ENCODE results near the gene SEC24C. TPM values are rescaled to one million over a fixed set of nuclear protein-coding genes. Genes with fewer than 3 reads are reported as not detected.
"Not testable (repeated sequence)": the region's sequence is repeated elsewhere in the genome, so short reads cannot be mapped to it uniquely, and the experiment has no call there.

SEC24C gene
- total RNA-seq, 1 donor from 2014 or later = 72.5 TPM

- no peak for DNase-seq (ENCODE audit: low read depth, low spot score)
Observed at GRCh38 chr10:73769396-73769795, 25.2 kb downstream of the SEC24C start.

DNA sequence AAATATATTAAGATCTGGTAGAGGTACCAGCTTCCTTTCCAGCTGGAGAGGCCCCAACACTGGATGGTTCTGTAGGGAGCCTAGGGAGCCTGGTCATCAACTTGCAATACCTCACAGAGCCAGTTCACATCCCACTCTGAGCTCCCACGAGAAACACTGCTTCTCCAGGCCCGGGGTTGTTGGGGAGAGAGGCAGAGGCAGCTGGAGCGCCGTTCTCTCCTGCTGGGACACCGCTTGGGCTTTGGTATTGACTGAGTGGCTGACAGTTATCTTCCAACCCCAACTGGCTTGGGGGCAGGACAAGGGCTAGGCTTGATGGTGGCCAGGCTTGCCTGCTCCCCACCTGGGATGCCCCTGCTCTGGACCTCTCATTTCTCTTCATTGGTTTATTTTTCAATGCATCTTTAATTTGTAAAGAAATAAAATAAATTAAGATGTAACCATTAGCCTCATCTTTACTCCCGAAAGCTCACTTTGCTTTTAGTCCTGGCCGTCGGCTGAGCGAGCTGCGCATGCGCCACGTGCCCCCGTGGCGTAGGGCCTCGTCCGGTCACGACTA lies 27.6 kb downstream of the SEC24C start:
- DNase-seq (ENCODE audit: low read depth, low spot score) = no peak

DNA sequence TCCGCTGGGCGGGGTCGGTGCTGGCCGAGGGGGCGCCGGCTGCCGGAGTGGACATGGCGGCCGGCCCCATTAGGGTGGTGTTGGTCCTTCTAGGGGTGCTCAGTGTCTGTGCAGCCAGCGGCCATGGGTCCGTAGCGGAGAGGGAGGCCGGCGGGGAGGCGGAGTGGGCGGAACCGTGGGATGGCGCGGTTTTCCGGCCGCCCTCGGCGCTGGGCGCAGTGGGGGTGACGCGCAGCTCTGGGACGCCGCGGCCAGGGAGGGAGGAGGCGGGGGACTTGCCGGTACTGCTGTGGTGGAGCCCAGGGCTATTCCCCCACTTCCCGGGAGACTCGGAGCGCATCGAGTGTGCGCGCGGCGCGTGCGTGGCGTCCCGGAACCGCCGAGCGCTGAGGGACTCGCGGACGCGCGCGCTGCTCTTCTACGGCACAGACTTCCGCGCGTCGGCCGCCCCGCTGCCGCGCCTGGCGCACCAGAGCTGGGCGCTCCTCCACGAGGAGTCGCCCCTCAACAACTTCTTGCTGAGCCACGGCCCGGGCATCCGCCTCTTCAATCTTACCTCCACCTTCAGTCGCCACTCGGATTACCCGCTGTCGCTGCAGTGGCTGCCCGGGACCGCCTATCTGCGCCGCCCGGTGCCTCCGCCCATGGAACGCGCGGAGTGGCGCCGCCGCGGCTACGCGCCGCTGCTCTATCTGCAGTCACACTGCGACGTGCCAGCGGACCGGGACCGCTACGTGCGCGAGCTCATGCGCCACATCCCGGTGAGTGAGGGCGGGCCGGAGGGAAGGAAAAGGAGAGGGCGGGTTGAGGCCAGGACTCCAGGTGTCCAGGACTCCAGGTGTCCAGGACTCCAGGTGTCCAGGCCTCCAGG lies 28.3 kb downstream of the SEC24C start:
- no peak for DNase-seq (ENCODE audit: low read depth, low spot score)

- DNase-seq (ENCODE audit: low read depth, low spot score) = no peak
Observed at GRCh38 chr10:73773152-73773879, 29.1 kb downstream of the SEC24C start.

- no peak for DNase-seq (ENCODE audit: low read depth, low spot score)
Observed at GRCh38 chr10:73774637-73775036, 30.5 kb downstream of the SEC24C start.

GRCh38 chr10:73779018-73779417 lies 34.8 kb downstream of the SEC24C start:
- no peak for DNase-seq (ENCODE audit: low read depth, low spot score)

GRCh38 chr10:73779539-73780197 lies 35.5 kb downstream of the SEC24C start:
- DNase-seq (ENCODE audit: low read depth, low spot score) = no peak

DNA sequence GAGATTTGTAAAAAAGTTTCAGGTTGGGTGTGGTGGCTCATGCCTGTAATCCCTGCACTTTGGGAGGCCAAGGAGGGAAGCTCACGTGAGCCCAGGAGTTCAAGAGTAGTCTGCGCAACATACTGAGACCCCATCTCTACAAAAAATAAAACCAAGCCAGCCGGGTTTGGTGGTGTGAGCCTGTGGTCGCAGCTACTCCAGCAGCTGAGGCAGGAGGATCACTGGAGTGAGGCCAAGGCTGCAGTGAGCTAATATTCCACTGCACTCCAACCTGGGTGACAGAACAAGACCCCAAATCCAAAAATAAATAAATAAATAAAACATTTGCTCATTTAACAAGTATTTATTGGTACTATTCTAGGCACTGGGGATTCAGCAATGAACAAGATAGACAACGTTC lies 36.1 kb downstream of the SEC24C start:
- no peak for DNase-seq (ENCODE audit: low read depth, low spot score)

GRCh38 chr10:73780966-73781365 lies 36.8 kb downstream of the SEC24C start:
- no peak for DNase-seq (ENCODE audit: low read depth, low spot score)

DNA sequence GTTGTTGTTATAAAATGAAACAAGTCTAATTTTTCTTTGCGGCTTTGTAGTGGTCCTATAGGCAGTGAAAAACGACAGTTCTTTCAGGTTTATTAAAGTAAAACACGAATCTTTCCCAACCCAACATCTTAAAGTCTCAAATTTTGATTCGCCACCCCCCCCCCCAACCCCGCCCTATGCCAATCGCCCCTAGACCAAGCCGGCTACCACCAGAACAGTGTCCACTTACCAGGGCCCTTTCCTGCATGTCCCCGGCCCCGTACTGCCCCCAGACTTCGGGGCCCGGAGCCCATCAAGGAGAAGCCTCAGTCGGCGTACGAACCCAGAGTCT lies 37.3 kb downstream of the SEC24C start:
- no peak for DNase-seq (ENCODE audit: low read depth, low spot score)

DNA sequence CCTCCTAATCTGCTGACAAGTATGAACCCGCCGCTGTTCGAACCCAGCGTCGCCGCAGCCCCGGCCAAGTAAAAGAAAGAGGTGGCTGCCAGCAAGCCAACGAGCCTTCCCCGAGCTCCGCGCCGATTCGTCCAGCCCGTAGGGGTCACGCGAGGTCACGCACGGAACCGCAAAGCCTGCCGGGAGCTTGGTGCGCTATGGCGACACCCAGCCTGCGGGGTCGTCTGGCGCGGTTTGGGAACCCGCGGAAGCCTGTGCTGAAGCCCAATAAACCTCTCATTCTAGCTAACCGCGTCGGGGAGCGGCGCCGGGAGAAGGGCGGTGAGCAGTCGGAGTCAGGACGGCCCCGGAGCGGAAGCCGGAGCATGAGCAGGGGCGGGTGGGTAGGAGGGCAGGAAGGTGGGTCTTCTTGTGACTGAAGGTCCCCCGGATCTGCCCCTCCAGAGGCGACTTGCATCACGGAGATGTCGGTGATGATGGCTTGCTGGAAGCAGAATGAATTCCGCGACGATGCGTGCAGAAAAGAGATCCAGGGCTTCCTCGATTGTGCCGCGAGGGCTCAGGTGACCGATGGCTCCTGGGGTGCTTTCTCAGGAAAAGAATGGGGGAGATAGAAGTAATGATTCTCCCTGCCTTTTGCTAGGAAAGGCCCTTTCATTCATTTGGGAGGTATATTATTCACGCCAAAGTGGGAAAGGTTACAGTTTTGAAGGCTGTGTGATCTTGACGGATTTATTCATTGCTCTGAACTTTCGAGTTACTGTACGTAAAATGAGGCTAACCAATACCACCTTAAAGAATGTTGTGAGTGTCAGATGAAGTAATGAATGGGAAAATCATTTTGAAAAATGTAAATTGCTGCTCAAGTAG lies 37.9 kb downstream of the SEC24C start, which contains the start of gene CHCHD1:
CHCHD1 (plus strand) TSS at position 170 of the 870 bp plus-strand sequence; CDS start at position 198, 28 bp downstream.
- DNase-seq (ENCODE audit: low read depth, low spot score) = peak; percentile 61

- DNase-seq (ENCODE audit: low read depth, low spot score) = no peak
Observed at GRCh38 chr10:73782749-73783085, 38.5 kb downstream of the SEC24C start.

DNA sequence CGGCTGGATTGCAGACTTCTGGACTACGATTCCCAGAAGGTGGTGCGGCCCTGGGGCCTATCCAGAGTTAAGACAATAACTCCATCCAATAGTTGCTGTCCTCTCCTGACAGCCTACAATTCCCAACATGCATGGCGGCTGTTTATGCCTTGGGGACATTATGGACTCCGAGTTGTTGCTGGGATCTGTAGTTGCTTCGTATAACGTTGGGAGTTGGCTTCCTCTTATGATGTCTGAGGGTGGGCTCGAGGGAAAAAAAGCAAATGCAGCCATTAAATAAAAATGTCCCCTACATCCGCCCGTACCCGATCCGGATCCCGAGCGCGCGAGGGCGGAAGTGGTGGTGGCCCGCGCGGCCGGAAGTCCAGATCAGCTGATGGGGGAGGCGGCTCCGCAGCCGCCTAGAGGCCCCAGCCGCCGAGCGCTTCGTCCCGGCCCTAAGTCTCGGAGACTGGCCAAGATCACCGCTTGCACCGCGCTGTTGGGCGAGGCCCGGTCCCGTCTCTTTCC lies 41.1 kb downstream of the SEC24C start, which contains the start of gene ZSWIM8:
ZSWIM8 (plus strand) TSS at position 396 of the 510 bp plus-strand sequence. CDS start 273 bp downstream, outside the sequence.
- DNase-seq (ENCODE audit: low read depth, low spot score) = peak; percentile 88

GRCh38 chr10:73785721-73786511 lies 41.7 kb downstream of the SEC24C start:
- no peak for DNase-seq (ENCODE audit: low read depth, low spot score)

- DNase-seq (ENCODE audit: low read depth, low spot score) = no peak
Observed at GRCh38 chr10:73786512-73786885, 42.3 kb downstream of the SEC24C start.

DNA sequence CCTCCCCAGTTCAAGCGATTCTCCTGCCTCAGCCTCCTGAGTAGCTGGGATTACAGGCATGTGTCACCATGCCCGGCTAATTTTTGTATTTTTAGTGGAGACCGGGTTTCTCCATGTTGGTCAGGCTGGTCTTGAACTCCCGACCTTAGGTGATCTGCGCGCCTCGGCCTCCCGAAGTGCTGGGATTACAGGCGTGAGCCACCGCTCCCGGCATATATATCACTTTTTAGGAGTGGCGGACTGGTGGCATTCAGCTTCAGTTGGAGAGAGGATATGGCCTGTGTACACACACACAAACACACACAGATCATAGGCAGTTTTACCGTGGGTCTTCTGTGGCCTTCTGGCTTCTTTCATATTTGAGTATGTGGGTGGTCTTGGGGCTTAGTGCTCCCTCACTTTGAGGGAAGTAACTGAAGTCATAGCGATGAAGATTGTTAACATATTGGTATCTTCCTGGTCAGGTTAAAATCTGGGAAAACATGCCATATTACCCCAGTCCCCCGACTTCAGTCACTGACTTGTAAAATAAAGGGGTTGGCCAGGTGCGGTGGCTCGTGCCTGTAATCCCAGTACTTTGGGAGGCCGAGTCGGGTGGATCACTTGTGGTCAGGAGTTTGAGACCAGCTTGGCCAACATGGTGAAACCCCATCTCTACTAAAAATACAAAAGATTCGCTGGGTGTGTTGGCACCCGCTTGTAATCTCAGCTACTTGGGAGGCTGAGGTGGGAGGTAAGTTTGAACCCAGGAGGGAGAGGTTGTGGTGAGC lies 43.0 kb downstream of the SEC24C start:
- not testable (repeated sequence) for DNase-seq (ENCODE audit: low read depth, low spot score)

DNA sequence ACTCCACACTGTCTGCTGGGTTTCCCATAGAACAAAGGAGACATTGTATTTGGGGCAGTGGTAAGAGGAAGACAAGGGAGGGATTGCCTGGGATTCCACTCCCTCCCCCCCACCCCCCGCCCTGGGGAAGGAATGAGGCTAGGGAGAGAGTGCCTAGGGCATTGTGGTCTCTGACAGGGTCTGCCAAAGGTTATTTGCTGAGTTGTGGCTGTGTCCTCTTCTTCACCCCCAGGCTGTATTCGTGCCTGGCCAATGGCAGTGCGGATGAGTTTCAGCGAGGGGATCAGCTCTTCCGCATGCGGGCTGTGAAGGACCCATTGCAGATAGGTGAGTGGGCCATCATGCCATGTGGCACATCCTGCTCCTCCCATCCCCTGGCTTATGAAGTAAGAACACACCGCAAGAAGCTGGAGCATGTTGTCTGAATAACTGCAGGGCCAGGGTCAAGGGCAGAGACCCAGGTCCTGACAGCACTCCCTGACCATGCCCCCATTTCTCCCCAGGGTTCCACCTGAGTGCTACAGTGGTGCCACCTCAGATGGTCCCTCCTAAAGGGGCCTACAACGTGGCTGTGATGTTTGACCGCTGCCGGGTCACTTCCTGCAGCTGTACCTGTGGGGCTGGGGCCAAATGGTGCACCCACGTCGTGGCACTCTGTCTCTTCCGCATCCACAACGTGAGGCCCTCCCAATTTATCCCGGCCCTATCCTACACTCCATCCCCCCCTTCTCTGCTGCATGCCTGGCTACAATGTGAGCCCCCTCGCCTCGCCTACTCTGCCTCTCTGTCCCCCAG lies 44.9 kb downstream of the SEC24C start:
- DNase-seq (ENCODE audit: low read depth, low spot score) = no peak

- DNase-seq (ENCODE audit: low read depth, low spot score) = no peak
Observed at GRCh38 chr10:73789659-73790055, 45.5 kb downstream of the SEC24C start.
